GM08714 (cell line): ENCODE data around the gene FGF12.

Experiments used
- H3K4me3 ChIP-seq: fragments of 200-500 bp; sonication (Bioruptor generic); 2 replicates; pipeline ENCODE4 v1.5.1; 2014; ENCODE audit warnings: mild to moderate bottlenecking, low read length, inconsistent platforms
- ZNF274 ChIP-seq: IDR thresholded peaks from 2 replicates; pipeline ENCODE4 v1.6.1; 2012; ENCODE audit warnings: mild to moderate bottlenecking, low read depth, low read length

Gene FGF12

DNA sequence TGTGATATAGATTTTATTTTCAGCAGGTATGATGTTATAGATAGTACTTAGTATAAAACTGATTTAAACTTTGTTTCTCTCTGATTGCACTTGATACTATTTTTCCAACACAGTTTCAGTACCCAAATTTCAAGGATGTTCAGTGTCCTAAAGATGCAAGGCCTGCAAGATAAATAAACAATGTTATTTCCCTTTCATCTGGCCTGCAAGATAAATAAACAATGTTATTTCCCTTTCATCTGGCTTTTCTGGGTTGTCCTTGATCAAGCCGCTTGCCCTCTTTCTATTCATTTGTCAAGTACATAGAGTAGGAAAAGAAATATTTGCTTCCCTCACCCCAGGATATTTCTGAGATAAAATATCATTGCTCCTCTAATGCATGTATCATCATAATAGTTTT lies 571.0 kb downstream of the FGF12 start:
- no peak for TF ChIP-seq ZNF274
- H3K4me3 ChIP-seq = no peak overlapping the region

DNA sequence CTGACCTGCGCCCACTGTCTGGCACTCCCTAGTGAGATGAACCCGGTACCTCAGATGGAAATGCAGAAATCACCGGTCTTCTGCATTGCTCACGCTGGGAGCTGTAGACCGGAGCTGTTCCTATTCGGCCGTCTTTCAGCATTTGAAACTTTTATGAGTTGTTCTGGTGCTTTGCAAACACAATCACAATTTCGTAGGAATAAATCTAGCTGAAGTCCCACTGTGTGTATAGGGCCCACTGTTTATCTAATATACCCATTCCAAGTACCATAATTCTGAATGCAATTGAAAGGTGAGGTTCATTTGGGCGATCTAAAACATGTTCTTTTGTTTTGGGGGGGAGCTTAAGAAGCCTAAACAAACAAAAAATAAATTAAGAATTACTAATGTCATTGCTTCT lies 572.1 kb downstream of the FGF12 start:
- TF ChIP-seq ZNF274 = no peak
- no peak overlapping the region for H3K4me3 ChIP-seq

DNA sequence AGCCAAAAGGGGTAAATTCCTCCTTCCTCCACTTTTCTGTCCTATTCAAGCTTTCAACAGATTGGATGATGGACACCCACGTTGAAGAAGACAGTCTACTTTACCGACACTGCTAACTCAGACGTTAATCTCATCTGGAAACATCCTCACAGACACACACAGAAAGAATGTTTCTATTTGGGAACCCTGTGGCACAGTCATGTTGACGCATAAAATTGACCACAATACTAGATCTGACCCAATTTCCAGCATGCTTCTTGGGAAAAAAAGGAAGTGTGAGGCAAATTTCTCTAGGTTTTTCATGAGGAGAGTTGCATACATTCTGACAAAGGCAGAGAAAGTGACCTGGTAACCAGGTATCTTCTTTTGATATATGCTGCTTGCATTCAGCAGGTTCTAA lies 594.1 kb downstream of the FGF12 start:
- no peak for TF ChIP-seq ZNF274
- no peak overlapping the region for H3K4me3 ChIP-seq

DNA sequence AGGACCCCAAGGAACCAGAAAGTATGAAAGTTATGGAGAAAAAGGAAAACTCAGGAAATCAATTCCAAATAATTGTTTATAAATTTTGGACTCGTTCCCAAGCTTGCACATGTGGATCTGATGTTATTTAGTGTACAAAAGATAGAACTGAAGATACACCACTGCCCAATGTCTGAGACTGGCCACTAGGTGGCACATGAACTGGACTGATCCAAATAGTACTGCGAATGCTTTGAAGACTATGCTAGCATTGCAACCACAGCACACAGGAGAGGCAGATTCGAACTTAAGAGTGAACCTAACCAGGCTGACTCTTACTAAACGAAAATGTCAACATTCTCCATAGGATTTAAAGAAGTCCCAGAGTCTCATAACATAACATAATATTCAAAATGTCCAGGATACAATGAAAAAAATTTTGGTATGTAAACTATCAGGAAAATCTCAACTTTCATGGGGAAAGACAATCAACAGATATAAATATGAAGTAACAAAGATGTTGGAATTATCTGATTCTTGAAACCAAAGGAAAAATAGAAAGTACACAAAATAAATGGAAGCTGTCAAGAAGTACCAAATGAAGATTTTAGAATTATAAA lies 596.7 kb downstream of the FGF12 start:
- H3K4me3 ChIP-seq = no peak overlapping the region
- no peak for TF ChIP-seq ZNF274

DNA sequence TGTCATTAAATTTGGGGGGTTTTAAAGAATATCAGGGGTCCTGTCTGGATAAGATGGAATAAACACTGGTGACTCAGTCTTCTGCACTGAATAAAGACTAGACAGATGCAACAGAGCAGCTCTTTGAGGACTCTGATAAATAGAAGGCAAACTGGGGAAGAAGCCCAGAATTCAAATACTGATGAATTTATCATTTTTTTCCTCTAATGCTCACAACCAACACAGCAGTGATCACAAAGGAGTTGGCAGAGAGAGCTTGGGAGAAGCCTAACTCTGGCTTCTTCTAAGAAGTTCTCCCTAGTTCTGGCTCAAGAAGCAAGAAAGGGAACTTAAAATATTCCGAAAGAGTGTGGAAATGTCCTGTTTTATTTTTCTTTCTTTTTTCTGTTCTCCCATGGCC lies 597.8 kb downstream of the FGF12 start:
- H3K4me3 ChIP-seq = no peak overlapping the region
- TF ChIP-seq ZNF274 = no peak

DNA sequence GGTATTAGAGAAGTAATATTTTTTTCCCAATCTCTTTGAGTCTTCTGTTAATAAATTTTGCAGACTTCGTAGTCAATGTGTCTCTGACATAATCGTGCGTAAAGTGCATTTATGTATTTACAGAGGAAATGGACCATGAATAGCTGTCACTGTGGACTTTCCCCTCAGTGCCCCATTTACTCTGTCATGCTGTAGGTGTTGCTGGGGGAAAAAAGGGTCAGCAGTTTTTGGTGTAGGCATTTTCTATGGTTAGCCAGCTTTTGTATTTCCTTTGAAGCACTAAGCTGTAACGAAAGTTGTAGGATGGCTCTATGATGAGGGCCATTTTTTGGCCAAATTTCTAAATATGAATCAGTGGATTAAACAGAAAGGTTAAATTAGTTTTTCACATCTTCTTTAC lies 598.4 kb downstream of the FGF12 start:
- TF ChIP-seq ZNF274 = no peak
- no peak overlapping the region for H3K4me3 ChIP-seq

DNA sequence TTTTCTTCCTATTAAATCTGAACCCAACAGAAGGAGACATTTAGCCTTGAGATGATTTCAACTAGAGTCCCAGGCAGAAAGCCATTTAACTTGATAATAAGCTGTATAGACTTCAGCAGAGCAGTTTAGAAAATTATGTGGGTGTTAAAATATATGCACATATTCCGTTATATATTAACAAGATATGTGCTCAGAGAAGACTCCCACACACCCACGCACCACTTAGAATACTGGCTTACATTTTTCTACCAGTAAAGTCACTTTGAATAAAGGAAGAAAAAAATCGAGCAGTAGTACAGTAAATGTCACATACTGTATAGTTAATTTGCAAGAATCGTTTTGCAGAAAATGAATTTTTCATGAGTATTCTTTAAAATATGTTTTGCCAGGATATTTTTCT lies 599.3 kb downstream of the FGF12 start:
- H3K4me3 ChIP-seq = no peak overlapping the region
- no peak for TF ChIP-seq ZNF274

DNA sequence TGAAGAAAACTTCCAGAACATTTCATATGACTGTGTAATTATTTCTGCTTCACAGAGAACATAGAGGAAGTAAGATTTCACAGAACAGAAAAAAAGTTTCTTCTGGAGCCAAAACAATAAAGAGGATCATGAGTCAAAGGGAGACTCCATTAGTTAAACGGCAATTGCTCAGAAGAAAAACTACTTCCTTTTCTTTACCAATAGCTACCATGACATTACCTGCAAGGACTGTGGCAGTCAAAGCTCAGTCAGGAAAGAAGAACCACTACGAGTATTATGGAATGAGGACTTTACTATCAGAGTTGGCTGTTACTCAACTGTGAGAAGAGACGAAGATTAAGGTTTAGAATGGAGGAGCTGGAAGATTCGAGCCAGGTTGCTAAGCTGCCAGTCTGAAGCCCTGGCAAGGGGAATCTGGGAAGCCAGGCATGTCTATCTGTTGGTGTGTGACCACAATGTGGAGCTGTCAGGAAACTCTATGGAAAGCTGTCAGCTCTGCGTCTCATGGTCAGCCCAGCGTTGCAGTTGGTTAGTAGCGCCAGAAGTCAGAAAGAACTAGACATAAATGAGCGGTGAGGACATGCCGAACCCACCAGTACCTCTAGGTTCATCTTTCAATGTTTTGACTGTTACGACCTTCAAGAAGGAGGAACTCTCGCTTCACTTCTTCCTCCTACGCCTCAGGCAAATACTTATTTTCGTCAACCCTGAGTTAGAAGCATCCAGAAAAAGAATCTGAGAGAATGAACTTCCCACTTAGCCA lies 604.3 kb downstream of the FGF12 start:
- H3K4me3 ChIP-seq = no peak overlapping the region
- TF ChIP-seq ZNF274 = no peak

DNA sequence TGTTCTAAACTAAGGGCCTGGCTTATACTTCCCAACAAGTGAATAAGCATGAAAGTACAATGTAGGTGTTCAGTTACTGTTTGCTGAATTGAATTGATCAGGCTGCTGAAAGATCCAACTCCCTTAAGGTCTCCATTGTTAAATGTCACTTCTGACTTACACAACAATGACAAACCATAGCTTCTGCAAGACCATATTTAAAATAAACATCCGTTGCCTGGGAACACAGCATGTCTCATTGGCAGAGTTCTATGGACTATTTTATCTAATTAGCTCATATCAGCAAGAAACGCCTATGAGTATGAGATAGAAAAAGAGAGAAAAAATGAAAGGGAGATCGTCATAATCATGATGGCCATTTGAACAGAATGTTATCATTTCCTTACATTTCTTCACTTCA lies 605.4 kb downstream of the FGF12 start:
- no peak overlapping the region for H3K4me3 ChIP-seq
- no peak for TF ChIP-seq ZNF274

DNA sequence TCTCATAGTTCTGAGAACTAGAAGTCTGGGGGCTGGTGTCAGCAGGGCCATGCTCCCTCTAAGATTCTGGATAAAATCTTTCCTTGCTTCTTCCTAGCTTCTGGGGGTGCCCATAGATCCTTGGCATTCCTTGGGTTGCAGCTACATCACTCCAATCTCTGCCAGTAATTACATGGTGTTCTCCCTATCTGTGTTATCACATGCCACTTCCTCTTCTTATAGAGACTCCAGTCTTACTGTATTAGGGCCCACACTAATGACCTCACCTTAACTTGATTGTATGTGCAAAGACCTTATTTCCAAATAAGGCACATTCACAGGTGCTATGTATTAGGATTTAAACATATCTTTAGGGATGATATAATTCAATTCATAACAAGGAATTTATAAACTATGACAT lies 618.5 kb downstream of the FGF12 start:
- no peak overlapping the region for H3K4me3 ChIP-seq
- no peak for TF ChIP-seq ZNF274

DNA sequence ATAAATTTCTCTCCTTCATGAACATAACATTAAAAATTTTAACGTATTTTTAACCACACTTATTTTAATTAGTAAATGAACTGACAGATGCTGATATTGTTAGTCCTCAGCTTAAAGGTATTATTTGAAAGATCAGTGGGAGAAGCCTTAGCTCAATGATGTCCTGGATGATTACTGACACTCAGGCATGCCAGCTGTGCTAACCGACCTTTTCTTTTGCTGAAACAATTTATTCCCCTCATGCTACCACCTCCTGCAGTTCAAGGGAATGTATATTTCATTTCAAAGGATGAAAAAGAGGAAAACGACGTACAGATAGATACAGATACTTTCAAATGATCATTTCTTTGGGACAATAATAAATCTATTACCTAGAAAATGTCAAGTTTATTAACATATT lies 620.8 kb downstream of the FGF12 start:
- no peak overlapping the region for H3K4me3 ChIP-seq
- no peak for TF ChIP-seq ZNF274

DNA sequence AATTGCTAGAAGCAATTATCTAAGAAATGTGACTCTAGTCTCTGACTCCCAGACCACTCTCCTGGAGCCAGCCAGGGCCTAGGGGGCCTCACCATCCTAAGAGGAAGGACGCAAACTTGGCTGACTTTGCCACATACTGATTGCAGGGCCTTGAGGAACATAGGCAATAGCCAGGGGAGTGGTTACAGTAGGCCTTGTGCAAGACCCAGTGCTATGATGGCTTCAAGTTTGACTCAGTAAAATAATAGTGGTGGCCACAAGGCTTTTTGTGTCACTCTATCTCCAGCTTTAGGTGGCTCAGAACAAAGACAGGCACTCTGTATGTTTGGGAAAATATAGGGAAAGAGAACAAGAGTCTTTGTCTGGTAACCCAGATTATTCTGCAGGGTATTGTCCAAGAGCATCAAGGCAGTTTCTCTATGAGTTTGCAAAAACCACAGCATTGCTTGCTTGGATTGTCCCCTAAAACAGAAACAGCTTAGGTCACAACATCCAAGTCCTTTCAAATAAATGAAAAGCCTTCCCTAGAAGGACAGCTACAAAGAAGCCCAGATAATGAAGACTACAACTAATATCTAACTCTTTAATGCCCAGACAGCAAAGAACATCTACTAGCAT lies 634.8 kb downstream of the FGF12 start:
- no peak for TF ChIP-seq ZNF274
- no peak overlapping the region for H3K4me3 ChIP-seq

DNA sequence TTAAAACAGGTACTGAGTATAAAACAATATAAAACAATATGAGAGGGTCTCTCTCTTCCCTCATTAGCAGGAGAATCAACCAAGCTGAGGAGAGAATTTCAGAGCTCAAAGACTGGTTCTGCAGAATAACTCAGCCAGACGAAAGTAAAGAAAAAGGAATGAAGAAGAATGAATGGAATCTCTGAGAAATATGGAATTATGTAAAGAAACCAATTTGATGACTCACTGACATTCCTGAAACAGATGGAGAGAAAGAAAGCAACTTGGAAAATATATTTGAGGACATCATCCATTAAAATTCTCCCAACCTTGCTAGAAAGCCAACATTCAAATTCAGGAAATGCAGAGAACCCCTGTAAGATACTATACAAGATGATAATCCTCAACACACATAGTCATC lies 635.5 kb downstream of the FGF12 start:
- no peak overlapping the region for H3K4me3 ChIP-seq
- TF ChIP-seq ZNF274 = no peak

DNA sequence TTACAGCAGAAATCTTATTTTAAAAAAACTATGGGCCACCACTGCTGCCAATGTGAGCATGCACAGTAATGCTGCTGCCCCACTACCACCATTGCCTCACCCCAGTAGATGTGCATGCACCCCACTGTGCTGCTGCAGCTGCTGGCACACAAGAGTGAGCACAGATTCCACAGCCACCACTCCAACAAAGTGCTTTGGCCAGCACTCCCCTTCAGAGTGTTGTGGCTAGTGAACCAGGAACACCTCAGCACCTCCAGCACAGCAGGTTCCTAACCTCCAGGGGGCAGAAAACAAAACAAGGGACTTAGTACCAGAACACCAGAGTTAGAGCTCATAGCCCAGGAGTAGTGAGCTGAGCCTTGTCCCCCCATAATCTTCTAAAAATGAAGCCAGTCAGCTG lies 636.8 kb downstream of the FGF12 start:
- no peak for TF ChIP-seq ZNF274
- H3K4me3 ChIP-seq = no peak overlapping the region
